HepG2 (cell line): ENCODE results near the gene TNFAIP3. TPM values are rescaled to one million over a fixed set of nuclear protein-coding genes. Genes with fewer than 3 reads are reported as not detected.
A peak's percentile ranks its signal among the peaks of the same experiment; 100 is the strongest.

Source experiments
- BORCS8-MEF2B ChIP-seq: sonication (generic); formaldehyde crosslinking; IDR thresholded peaks from 2 replicates; pipeline ENCODE4 v1.8.0; 2022; ENCODE audit warnings: mild to moderate bottlenecking, missing genetic modification reagents
- CENPBD1 ChIP-seq: sonication (generic); formaldehyde crosslinking; IDR thresholded peaks from 2 replicates; pipeline ENCODE4 v1.8.0; 2022; ENCODE audit warnings: missing genetic modification reagents, low read depth, mild to moderate bottlenecking, borderline replicate concordance
- DRAP1 ChIP-seq: IDR thresholded peaks from 2 replicates; pipeline ENCODE4 v1.6.1; 2016; ENCODE audit warnings: missing genetic modification reagents, missing compliant biosample characterization
- EED ChIP-seq: sonication (generic); formaldehyde crosslinking; IDR thresholded peaks from 2 replicates; pipeline ENCODE4 v1.5.0; 2020; ENCODE audit warnings: mild to moderate bottlenecking, missing genetic modification reagents
- ETV5 ChIP-seq: IDR thresholded peaks from 2 replicates; pipeline ENCODE4 v1.6.1; 2018; ENCODE audit warnings: missing biosample characterization, missing genetic modification reagents, inconsistent platforms, borderline replicate concordance
- IRF2 ChIP-seq: IDR thresholded peaks from 2 replicates; pipeline ENCODE4 v1.6.1; 2018; ENCODE audit warnings: missing genetic modification reagents, missing compliant biosample characterization
- KDM1A ChIP-seq: IDR thresholded peaks from 2 replicates; pipeline ENCODE4 v1.6.1; 2016; ENCODE audit warnings: missing compliant biosample characterization
- MTA1 ChIP-seq: sonication (generic); formaldehyde crosslinking; IDR thresholded peaks from 2 replicates; pipeline ENCODE4 v1.4.0; 2020; ENCODE audit warnings: missing genetic modification reagents, mild to moderate bottlenecking, borderline replicate concordance
- MTF2 ChIP-seq: sonication (generic); formaldehyde crosslinking; IDR thresholded peaks from 2 replicates; pipeline ENCODE4 v1.5.0; 2020; ENCODE audit warnings: missing genetic modification reagents, borderline replicate concordance
- PATZ1 ChIP-seq: sonication (generic); formaldehyde crosslinking; IDR thresholded peaks from 2 replicates; pipeline ENCODE4 v1.4.0; 2020; ENCODE audit warnings: missing genetic modification reagents
- SP1 ChIP-seq, 2 experiments: fragments of 450-650 bp in 1 of 2; sonication (generic) in 1 of 2; formaldehyde crosslinking in 1 of 2; IDR thresholded peaks; 2 replicates each; pipeline versions ENCODE4 v1.4.0 to v1.6.1; 2016 to 2020; ENCODE audit warnings: missing genetic modification reagents in 1 of 2
- SP2 ChIP-seq: sonication (generic); formaldehyde crosslinking; IDR thresholded peaks from 2 replicates; pipeline ENCODE4 v1.5.1; 2020; ENCODE audit warnings: mild to moderate bottlenecking, missing genetic modification reagents
- ZBTB46 ChIP-seq: sonication (generic); formaldehyde crosslinking; IDR thresholded peaks from 2 replicates; pipeline ENCODE4 v1.4.0; 2020; ENCODE audit warnings: mild to moderate bottlenecking, missing genetic modification reagents, borderline replicate concordance
- ZNF17 ChIP-seq: sonication (generic); formaldehyde crosslinking; IDR thresholded peaks from 2 replicates; pipeline ENCODE4 v1.5.0; 2020; ENCODE audit warnings: mild to moderate bottlenecking, missing genetic modification reagents
- ZNF383 ChIP-seq: sonication (generic); formaldehyde crosslinking; IDR thresholded peaks from 2 replicates; pipeline ENCODE4 v1.4.0; 2020; ENCODE audit warnings: missing genetic modification reagents, mild to moderate bottlenecking, borderline replicate concordance
- ZNF597 ChIP-seq: sonication (generic); formaldehyde crosslinking; IDR thresholded peaks from 2 replicates; pipeline ENCODE4 v1.5.0; 2020; ENCODE audit warnings: missing genetic modification reagents
- ZNF839 ChIP-seq: sonication (generic); formaldehyde crosslinking; IDR thresholded peaks from 2 replicates; pipeline ENCODE4 v1.4.0; 2020; ENCODE audit warnings: missing genetic modification reagents, mild to moderate bottlenecking, borderline replicate concordance
- ZSCAN22 ChIP-seq: sonication (generic); formaldehyde crosslinking; IDR thresholded peaks from 2 replicates; pipeline ENCODE4 v1.4.0; 2020; ENCODE audit warnings: mild to moderate bottlenecking, missing genetic modification reagents
- polyA plus RNA-seq, 8 experiments: library from polyadenylated mRNA; depleted of rRNA in 3 of 8; stranded (reverse) in 7 of 8; unstranded in 1 of 8; fragments of >200 nt; fragmentation: Illumina TruSeq in 4 of 8; extraction: Trizol in 4 of 8; gene quantifications; 2 replicates each; pipeline versions ENCODE4 v1.2.1 to v1.2.3, GENCODE V29; 2011 to 2016; ENCODE audit warnings: low read depth in 4 of 8, missing spikeins in 1 of 8, mixed read lengths in 1 of 8; ENCODE audit not compliant: insufficient read depth in 1 of 8
- total RNA-seq, 5 experiments: library from RNA; depleted of rRNA; stranded (reverse); fragments of >200 nt; fragmentation: Illumina TruSeq; extraction: Trizol; gene quantifications; 2 replicates each; pipeline ENCODE4 v1.2.3, GENCODE V29; 2016; ENCODE audit warnings: low read depth in 1 of 5

Gene TNFAIP3
- total and polyA plus RNA-seq, 2 of the 13 experiments (the other 11 are each of a cell fraction or from before 2014, with no cell fraction given) = 28.2 to 47.1 TPM

- TF ChIP-seq SP1 (IDR thresholded peaks at IDR 0.05) = no peak
- TF ChIP-seq SP1 (CRISPR knock-in tag; IDR thresholded peaks at IDR 0.05) = peak; percentile 70
- no peak for TF ChIP-seq ZSCAN22 (CRISPR knock-in tag)
- peak; percentile 43 for TF ChIP-seq IRF2 (CRISPR knock-in tag)
- TF ChIP-seq CENPBD1 = no peak; the same call in 1 of the 2 replicates
- peak; percentile 84 for TF ChIP-seq PATZ1 (CRISPR knock-in tag)
- no peak; the same call in 1 of the 2 replicates for TF ChIP-seq KDM1A (CRISPR knock-in tag)
- peak; percentile 96 for TF ChIP-seq BORCS8-MEF2B (CRISPR knock-in tag)
- TF ChIP-seq MTA1 = peak; percentile 32; the same call in 1 of the 2 replicates
- TF ChIP-seq ZNF839 (CRISPR knock-in tag) = 0 out of 2 replicates have a peak, but pooled peaks have one; percentile 47
- no peak; the same call in none of the 2 replicates for TF ChIP-seq SP2 (CRISPR knock-in tag)
- no peak; the same call in 1 of the 2 replicates for TF ChIP-seq EED (CRISPR knock-in tag)
- peak; percentile 90 for TF ChIP-seq DRAP1 (CRISPR knock-in tag)
- no peak for TF ChIP-seq ZNF383 (CRISPR knock-in tag)
- TF ChIP-seq MTF2 (CRISPR knock-in tag) = 0 out of 2 replicates have a peak, but pooled peaks have one; percentile 60
- TF ChIP-seq ETV5 (CRISPR knock-in tag) = peak; percentile 65; the same call in 1 of the 2 replicates
- TF ChIP-seq ZNF17 = no peak
- TF ChIP-seq ZBTB46 = no peak
- TF ChIP-seq ZNF597 (CRISPR knock-in tag) = no peak
Observed at GRCh38 chr6:137866914-137867684, at the start of gene TNFAIP3 (continued).
